ENCODE results near the gene PDGFRB.

- TF ChIP-seq POLR2AphosphoS5 (IDR thresholded peaks at IDR 0.05; ENCODE audit: low read depth, low read length), result no peak
- TF ChIP-seq, protein P1, sequence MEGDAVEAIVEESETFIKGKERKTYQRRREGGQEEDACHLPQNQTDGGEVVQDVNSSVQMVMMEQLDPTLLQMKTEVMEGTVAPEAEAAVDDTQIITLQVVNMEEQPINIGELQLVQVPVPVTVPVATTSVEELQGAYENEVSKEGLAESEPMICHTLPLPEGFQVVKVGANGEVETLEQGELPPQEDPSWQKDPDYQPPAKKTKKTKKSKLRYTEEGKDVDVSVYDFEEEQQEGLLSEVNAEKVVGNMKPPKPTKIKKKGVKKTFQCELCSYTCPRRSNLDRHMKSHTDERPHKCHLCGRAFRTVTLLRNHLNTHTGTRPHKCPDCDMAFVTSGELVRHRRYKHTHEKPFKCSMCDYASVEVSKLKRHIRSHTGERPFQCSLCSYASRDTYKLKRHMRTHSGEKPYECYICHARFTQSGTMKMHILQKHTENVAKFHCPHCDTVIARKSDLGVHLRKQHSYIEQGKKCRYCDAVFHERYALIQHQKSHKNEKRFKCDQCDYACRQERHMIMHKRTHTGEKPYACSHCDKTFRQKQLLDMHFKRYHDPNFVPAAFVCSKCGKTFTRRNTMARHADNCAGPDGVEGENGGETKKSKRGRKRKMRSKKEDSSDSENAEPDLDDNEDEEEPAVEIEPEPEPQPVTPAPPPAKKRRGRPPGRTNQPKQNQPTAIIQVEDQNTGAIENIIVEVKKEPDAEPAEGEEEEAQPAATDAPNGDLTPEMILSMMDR (IDR thresholded peaks at IDR 0.05), result no peak
- TF ChIP-seq SIN3A (IDR thresholded peaks at IDR 0.05; ENCODE audit: borderline replicate concordance, insufficient read depth, low read depth, low read length), result no peak
- TF ChIP-seq TCF7L2 (IDR thresholded peaks at IDR 0.05; ENCODE audit: low read depth, low read length), result no peak
These were observed 26.2 kb downstream of the PDGFRB start for GRCh38 chr5:150129454-150129812.
